Right hindlimb (tissue), 1 donor: Measurements from ENCODE around the gene LGI4.
"Not testable (repeated sequence)": the region's sequence is repeated elsewhere in the genome, so short reads cannot be mapped to it uniquely, and the experiment has no call there.

Source experiments
- DNase-seq: peaks from one replicate; pipeline ENCODE4 v3.0.0-alpha.2; 2018

LGI4 gene

DNA sequence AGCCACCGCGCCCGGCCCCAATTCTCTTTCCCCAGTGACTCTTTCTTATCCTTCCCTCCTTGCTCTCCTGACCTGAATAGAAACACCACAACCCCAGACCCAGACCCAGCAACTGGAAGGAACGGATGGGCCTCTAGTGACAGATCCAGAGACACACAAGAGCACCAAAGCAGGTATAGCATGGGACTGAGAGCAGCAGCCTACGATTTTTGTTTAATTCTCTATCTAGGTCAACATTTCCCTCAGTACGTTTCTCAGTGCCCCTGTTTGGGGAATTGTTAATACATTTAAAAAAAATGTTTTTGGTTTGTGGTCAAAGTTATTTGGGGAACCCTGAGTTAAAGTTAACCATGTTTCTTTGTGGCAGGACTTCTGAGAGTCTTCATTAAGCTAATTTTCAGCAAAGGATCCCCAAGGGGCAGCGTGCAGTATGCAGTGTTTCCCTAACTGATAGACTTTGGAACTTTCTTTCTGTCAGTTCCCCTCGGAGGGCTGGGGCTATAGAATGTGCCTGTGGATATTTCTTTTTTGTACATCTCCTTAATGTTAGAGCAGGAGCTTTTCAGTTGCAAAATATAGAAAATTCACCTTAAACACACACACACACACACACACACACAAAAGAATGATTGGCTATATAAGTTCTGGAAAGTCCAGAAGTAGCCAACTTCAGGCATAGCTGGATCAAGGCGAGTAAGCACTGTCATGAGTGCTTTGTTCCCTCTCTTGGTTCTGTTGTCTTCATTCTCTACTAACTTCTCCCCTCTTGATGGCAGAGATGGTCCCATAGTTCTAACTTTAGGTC, 26.0 kb upstream of the LGI4 start:
- DNase-seq: no peak

DNA sequence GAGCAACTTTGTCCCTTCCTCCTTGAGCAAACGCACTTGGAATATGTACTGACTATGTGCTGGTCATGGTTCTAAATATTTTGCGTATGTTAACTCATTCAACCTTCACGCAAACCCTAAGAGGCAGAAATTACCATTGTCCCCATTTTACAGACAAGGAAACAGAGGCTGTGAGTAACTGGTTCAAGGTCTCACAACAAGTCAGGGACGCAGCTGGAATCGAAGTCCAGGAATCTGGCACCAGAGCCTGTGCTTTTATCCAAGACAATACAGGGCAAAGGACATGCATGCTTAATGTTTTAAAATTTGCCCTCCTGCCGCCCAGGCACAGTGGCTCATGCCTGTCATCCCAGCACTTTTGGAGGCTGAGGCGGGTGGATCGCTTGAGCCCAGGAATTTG, 24.7 kb upstream of the LGI4 start:
- no peak for DNase-seq

- DNase-seq: no peak
Observed at GRCh38 chr19:35157431-35157830, 22.6 kb upstream of the LGI4 start.

DNA sequence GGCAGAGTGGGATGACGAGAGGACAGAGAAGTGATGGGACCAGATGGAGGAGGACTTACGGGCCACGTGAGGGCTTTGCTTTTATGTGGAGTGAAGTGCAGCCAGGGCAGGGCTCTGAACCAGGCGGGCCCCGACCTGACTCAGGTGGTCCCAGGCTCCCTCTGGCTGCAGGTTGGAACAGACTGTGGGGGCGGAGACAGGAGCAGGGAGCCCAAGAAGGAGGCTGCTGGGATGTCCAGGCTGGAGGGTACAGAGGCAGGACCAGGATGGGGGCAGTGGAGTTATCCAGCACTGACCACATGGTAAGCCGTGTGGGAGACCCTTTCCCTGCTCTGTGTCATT, 21.8 kb upstream of the LGI4 start:
- no peak for DNase-seq

DNA sequence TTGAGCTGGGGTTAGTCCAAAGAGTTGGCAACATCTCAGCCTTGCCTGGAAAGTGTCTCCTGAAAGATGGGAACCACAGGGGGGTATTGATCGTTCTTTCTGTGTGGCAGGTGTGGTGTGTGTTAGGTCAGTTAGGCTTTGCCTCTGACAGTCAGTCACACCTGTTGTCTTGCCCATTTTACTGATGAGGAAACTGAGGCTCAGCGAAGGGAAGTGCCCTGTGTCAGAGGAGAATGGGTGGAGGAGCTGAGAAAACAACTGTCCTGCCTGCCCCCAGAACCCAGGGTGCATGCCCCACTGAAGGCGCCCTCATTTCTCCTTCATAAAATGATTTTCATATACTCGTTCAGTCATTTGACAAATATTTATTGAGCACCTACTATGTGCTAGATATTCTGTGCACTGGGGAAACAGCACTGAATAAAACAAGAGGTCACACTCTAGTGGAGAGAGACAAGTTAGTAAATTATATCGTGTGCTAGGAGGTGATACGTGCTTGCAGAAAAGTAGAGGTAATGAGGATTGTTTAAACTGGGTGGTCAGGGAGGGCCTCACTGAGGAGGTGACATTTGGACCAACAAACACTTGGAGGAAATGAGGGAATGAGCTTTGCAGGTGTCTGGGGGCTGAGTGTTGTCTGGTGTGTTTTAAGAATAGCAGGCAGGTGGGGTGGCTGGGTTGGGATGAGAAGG, 21.3 kb upstream of the LGI4 start:
- DNase-seq: no peak

GRCh38 chr19:35155441-35155840, 20.6 kb upstream of the LGI4 start:
- DNase-seq: no peak

GRCh38 chr19:35154525-35155406, 19.9 kb upstream of the LGI4 start, which contains the start of gene FXYD5:
Gene FXYD5, plus strand, starts transcription at chr19:35154735. Its CDS starts 816 bp downstream, at chr19:35155551.
- DNase-seq: peak; percentile 69

- DNase-seq: no peak
Observed at GRCh38 chr19:35153701-35154524, 19.1 kb upstream of the LGI4 start.

DNA sequence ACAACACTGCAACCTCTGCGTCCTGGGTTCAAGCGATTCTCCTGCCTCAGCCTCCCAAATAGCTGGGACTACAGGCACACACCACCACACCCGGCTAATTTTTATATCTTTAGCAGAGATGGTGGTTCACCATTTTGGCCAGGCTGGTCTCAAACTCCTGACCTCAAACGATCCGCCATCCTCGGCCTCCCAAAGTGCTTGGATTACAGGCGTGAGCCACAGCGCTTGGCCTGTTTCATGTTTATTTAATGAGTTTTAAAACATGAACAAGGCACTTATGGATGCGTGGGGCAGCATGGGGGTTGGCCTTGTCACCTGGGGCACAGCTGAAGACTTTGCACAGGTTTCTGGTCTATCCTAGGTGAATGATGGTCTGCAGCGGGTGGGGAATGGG, 18.3 kb upstream of the LGI4 start:
- DNase-seq: not testable (repeated sequence)

GRCh38 chr19:35151273-35152065, 16.6 kb upstream of the LGI4 start:
- no peak for DNase-seq

GRCh38 chr19:35150445-35150844, 15.6 kb upstream of the LGI4 start:
- DNase-seq: no peak

GRCh38 chr19:35149463-35149862, 14.6 kb upstream of the LGI4 start:
- DNase-seq: no peak

GRCh38 chr19:35146746-35147459, 12.0 kb upstream of the LGI4 start:
- DNase-seq: no peak

DNA sequence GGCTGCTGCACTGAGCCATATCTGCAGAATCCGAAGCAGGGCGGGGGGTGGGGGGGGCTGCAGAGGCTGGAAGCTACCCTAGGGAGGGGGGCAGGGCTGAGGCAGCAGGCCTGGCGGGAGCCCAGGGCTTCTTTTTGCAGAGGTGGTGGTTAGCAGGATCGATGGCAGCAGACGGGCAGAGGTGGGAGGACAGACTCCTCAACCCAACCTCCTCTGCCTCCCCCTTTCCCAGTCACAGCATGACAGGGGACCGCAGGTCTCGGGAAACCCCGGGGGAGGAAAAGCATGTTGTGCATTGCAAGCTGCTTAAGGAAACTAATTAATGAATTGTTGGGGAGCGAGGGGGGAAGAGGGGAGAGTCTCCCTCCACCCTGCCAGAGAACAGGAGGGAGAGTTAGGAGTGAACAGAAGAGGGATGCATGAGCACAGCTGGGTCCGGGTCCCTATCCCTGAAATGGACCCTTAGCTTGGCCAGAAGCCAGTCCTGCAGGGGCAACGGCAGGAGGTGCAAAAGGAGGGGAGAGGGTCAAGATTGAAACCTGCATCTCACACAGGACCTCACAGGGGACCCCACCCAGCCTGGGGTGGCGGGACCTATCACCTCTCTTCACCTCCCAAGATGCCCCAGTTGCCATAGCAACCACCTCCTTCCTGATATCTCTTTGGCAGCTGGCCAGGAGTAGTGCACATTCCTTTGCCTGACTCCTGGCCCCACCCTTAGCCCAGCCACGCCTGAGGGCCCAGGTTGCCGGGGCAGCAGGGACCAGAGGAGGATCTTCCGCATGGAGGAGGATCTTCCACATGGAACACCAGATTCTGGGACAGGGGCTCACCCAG, 10.0 kb upstream of the LGI4 start:
- DNase-seq: no peak

- DNase-seq: no peak
Observed at GRCh38 chr19:35144259-35144599, 9.4 kb upstream of the LGI4 start.

GRCh38 chr19:35143818-35144217, 9.0 kb upstream of the LGI4 start:
- DNase-seq: no peak

DNA sequence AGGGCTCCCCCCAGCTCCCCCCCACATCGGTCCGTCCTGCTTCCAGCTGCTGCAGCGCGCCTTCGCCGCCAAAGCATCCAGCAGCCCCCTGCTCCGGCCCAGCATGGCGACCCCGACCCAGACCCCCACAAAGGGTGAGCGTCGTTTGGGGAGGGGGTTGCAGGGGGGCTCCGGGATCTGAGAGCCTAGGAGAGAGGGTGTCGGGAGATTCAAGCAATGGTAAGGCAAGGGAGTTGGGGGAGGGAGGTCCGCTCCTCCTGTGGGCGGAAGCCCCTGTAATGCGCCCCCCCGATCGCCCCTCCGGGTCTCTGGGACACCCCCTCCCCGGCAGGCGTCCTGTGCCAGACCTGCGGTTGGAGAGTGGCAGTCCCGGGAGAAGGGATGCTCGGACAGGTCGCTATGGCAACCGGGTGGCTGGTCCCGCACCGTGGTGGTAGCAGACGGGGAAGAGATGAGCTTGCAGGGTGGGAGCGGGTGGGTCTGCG, 8.4 kb upstream of the LGI4 start, which contains the start of gene FXYD7:
FXYD7 (plus strand) TSS at position 25 of the 485 bp plus-strand sequence; CDS start at position 104, 79 bp downstream.
- DNase-seq: no peak

DNA sequence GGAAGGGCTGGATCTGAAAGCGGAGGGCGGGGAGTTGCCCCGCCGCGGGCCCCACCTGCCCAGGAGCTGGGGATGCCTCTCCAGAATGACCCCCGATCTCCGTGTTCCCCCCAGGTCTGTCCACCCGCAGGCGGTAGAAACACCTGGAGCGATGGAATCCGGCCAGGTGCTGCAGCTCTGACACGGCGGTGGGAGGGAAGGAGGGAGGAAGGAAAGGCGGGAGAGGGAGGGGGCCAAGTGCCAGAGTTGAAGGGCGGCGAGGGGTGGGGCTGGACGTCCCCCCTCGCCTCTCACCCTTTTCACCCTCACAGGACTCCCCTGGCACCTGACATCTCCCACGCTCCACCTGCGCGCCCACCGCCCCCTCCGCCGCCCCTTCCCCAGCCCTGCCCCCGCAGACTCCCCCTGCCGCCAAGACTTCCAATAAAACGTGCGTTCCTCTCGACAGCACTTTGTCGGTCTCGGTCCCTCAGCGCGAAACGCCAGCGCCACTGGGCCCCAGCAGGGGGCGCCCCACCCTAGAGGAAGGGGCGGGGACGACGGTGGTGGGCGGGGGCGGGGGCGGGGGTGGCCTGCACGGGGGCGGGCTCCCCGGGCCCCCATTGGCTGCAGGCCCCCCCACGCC, 7.9 kb upstream of the LGI4 start:
- no peak for DNase-seq
